NCI-H2227 (cell line): Measurements from ENCODE around the gene CDK18.

Experiments
- DNase-seq: peaks from one replicate; lab custom pipeline; 2025; ENCODE audit not compliant: unreplicated experiment; lab: John Stamatoyannopoulos, UW

Gene CDK18

GRCh38 chr1:205535866-205536758 lies 31.6 kb downstream of the CDK18 start:
- no peak for DNase-seq

GRCh38 chr1:205536759-205537361 lies 32.4 kb downstream of the CDK18 start:
- DNase-seq, result no peak

GRCh38 chr1:205537386-205538018 lies 33.0 kb downstream of the CDK18 start:
- no peak for DNase-seq

GRCh38 chr1:205538235-205538840 lies 33.9 kb downstream of the CDK18 start:
- peak; percentile 13 for DNase-seq

GRCh38 chr1:205541161-205541886 lies 36.9 kb downstream of the CDK18 start:
- no peak for DNase-seq

GRCh38 chr1:205542367-205542766 lies 37.9 kb downstream of the CDK18 start:
- no peak for DNase-seq

- peak; percentile 91 for DNase-seq
Observed at GRCh38 chr1:205543351-205544301, 39.2 kb downstream of the CDK18 start.

- no peak for DNase-seq
Observed at GRCh38 chr1:205545001-205545919, 40.8 kb downstream of the CDK18 start.

GRCh38 chr1:205545991-205546390 lies 41.5 kb downstream of the CDK18 start:
- no peak for DNase-seq

GRCh38 chr1:205546541-205546940 lies 42.1 kb downstream of the CDK18 start:
- no peak for DNase-seq

- DNase-seq, result no peak
Observed at GRCh38 chr1:205547936-205548827, 43.7 kb downstream of the CDK18 start.

- no peak for DNase-seq
Observed at GRCh38 chr1:205554026-205554811, 49.8 kb downstream of the CDK18 start.

GRCh38 chr1:205561501-205562203 lies 57.2 kb downstream of the CDK18 start:
- DNase-seq, result no peak

GRCh38 chr1:205563927-205564441 lies 59.5 kb downstream of the CDK18 start:
- no peak for DNase-seq

GRCh38 chr1:205565799-205566198 lies 61.3 kb downstream of the CDK18 start:
- DNase-seq, result no peak

- no peak for DNase-seq
Observed at GRCh38 chr1:205567716-205568115, 63.2 kb downstream of the CDK18 start.
